ENCODE data around the gene TMEM201.

Gene TMEM201

DNA sequence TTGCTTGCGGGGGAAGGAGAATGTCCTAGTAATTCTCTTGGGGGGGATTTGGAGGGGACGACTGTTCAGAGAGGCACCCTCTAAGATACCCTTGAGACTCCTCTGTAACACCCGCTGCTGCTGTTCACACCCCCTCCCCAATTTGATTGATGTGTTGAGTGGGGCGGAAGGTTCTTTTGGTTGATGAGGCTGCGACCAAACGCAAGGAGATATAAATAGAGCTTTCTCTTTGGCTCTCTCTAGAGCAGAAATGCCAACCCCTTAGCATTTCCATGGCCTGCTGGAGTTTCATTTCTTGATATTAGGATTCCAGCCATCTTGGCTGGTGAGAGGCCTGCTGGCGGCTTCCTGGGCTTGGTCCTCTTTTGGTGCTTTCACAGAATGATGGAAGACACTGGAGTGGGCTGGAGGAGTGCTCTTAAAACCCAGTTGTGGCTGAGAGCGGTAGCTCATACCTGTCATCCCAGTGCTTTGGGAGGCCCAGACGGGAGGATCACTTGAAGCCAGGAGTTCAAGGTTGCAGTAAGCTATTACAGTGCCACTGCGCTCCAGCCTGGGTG, 64.9 kb downstream of the TMEM201 start:
- DNase-seq (ENCODE audit: low read depth, low spot score) = no peak

DNA sequence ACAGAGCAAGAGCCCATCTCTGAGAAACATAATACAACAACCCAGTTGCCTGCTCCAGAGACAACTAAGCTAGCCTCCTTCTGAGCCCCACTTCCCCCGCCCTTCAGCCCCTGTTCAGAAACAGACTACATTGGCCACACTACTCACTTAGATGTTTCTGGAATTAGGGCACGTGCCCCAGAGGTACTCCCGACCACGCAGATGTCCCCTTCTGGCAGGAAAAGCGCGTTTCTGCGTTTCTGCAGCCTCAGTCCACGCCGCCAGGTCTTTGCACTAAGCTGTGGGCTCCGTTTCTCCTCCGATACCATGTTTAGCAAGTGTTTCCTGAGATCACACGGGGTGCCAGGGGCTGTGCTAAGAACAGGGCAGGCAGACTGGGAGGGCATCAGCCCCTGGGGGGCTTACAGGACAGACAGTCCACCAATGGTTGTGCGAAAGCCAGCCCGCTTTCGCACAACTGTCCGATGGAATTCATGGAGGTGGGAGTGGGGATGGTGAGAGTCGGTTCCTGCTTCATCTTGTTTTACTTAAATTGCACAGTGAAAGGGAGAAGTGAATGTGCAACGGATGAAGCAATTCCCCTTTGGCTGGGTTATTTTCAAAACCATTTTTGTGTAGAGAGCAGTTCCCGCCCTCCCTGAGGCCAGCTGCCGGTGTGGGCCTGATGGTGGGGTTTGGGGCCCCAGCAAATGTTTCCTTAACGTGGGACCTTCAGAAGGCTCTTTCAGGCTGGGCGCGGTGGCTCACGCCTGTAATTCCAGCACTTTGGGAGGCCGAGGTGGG, 65.5 kb downstream of the TMEM201 start:
- DNase-seq (ENCODE audit: low read depth, low spot score) = no peak

DNA sequence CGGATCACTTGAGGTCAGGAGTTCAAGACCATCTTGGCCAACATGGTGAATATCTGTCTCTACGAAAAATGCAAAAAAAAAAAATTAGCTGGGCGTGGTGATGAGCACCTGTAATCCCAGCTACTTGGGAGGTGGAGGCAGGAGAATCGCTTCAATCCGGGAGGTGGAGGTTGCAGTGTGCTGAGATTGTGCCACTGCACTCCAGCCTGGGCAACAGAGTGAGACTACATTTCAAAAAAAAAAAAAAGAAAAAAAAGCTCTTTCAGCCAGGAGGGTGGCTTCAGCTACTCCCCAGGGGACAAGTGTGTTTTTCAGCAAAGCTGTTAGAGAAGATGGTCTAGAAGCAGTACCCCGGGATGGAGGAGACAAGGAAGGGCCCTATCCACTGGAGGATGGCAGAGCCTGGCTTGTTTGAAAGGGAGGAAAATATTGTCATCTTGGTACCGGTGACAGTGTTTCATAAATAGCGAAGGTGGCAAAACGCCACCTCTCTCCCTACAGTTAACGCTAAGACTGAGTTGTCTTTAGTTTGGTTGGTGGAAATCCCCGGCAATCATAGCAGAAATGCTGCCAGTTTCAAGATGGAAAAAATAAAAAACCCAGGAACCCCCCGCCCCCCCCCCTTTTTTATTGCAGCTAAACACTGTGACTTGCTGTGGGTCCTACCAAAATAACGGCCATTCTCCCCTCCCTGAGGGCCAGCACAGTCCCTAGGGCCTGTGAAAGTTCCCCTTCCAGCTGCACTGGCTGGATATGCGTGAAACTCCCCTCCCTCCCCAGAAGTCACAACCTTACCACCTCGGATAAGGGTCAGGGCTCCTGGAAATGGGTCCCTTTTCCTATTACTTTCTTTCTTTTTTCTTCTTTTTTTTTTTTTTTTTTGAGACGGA, 66.4 kb downstream of the TMEM201 start:
- DNase-seq (ENCODE audit: low read depth, low spot score) = no peak

DNA sequence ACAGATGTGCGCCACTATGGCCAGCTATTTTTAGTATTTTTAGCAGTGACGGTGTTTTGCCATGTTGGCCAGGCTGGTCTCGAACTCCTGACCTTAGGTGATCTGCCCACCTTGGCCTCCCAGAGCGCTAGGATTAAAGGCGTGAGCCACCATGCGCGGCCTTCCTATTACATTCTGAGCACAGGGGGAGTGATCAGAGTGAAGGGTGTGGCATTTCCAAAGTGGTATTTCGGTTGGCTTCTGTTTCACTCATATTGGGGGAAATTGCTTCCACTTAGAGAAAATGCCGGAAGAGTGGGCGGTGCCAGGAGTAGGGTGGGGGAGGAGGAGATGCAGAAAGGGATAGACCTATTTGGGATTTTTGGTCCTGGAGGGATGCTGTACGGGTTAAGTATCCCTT, 67.1 kb downstream of the TMEM201 start:
- no peak for DNase-seq (ENCODE audit: low read depth, low spot score)

DNA sequence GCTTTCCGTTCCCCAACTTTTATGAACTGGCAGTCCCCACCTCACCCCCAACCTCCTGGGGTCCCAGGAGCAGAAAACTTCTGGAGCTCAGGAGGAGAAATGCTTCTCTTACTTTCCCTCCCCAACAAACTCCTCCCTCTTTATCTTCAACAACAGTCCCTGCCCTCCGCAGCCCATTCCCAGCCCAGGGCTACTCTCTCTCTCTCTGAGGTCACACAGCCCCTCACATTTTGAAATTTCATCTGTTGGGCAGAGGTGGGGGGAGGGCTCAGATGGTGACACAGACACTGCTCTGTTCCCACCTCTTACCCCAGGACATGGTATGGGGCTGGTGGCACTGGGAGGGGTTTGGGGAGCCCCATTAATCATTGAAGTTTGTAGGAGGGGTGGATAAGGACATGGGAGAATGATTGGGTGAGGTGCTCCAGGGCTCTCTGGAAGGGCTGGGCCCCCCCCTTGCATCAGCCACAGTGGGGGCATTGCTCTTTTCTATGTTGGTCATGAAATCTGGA, 68.9 kb downstream of the TMEM201 start:
- DNase-seq (ENCODE audit: low read depth, low spot score) = no peak

DNA sequence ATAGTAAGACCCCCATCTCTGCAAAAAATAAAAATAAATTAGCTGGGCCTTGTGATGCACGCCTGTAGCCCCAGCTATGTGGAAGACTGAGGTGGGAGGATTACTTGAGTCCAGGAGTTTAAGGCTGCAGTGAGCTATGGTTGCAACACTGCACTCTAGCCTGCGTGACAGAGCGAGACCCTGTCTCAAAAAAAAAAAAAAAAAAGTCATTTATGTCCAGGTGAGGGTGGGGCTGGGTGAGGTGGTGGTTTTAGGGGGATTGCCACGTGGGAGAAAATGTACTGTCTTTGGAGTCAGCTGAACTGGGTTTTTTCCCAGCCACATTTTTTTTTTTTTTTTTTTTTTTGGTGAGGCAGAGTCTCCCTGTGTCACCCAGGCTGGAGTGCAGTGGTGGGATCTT, 69.5 kb downstream of the TMEM201 start:
- no peak for DNase-seq (ENCODE audit: low read depth, low spot score)

DNA sequence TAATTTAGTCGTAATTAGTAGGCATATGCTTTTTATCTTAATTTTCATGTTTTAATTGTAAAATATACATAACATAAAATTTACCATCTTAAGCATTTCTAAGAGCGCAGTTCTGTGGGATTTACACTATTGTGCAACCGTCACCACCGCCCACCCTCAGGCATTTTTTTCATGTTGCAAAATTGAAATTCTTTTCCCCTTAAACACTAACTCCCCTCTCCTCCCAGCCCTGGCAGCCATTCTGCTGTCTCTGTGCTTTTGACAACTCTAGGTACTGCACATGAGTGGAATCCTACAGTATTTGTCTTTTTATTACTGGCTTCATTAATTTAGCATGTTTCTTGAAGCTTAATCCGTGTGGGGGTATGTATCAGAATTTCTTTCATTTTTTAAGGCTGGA, 70.6 kb downstream of the TMEM201 start:
- peak; percentile 53 for DNase-seq (ENCODE audit: low read depth, low spot score)

DNA sequence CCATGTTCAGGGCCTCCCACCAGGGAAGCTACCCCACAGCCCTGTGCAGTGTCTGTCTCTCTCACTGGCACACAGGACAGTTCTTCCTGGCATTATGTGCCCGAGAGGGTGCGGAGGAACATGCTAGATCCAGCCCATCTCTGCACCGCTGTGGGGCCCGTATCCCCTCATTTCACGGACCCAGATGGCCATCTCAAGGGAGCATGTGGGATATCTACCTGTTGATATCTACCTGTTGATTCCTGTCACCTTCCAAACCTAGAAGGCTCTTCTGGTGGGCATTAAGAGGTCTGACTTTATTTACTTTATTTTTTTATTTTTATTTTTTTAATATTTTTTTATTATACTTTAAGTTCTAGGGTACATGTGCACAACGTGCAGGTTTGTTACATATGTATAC, 74.5 kb downstream of the TMEM201 start:
- no peak for DNase-seq (ENCODE audit: low read depth, low spot score)
